ENCODE results near the gene OR6B1. TPM values are rescaled to one million over a fixed set of nuclear protein-coding genes. Genes with fewer than 3 reads are reported as not detected.
A peak's percentile ranks its signal among the peaks of the same experiment; 100 is the strongest.
"Not testable (repeated sequence)": the region's sequence is repeated elsewhere in the genome, so short reads cannot be mapped to it uniquely, and the experiment has no call there.

The OR6B1 gene
- total RNA-seq, 1 experiment from 2014 or later: not detected

GRCh38 chr7:144009361-144009760 lies 9.2 kb downstream of the OR6B1 start:
- intact Hi-C loops (cut with micrococcal nuclease): loop anchor here (5.0 kb wide), 1 partner anchor 52 kb away; no protein-coding TSS in a partner anchor

GRCh38 chr7:144010061-144010460 lies 9.9 kb downstream of the OR6B1 start:
- H3K9me3 Mint-ChIP-seq (ENCODE audit: unreplicated experiment); H3K4me3 Mint-ChIP-seq (ENCODE audit: unreplicated experiment); intact Hi-C loops (cut with micrococcal nuclease); H3K36me3 Mint-ChIP-seq (ENCODE audit: insufficient read depth, unreplicated experiment); POLR2A ChIA-PET; CTCF ChIA-PET; H3K4me1 Mint-ChIP-seq (ENCODE audit: insufficient read depth, unreplicated experiment); BruUV-seq (replicated peaks); H3K27ac Mint-ChIP-seq (ENCODE audit: low read depth, unreplicated experiment); H3K27me3 Mint-ChIP-seq (ENCODE audit: insufficient read depth, unreplicated experiment); DNase-seq (ENCODE audit: unreplicated experiment): not testable (repeated sequence)

More at GRCh38 chr7:144009361-144009760, 9.2 kb downstream of the OR6B1 start:
- Mint-ChIP-seq H3K27me3 (ENCODE audit: insufficient read depth, unreplicated experiment) (no peaks in the 10 kb centered on the region), H3K9me3 (ENCODE audit: unreplicated experiment) (no peaks in the 10 kb centered on the region), H3K36me3 (ENCODE audit: insufficient read depth, unreplicated experiment) (peaks cover 6% of the 10 kb centered on the region), H3K4me1 (ENCODE audit: insufficient read depth, unreplicated experiment) (no peaks in the 10 kb centered on the region), H3K27ac (ENCODE audit: low read depth, unreplicated experiment) (no peak overlapping the region), H3K4me3 (ENCODE audit: unreplicated experiment) (no peak overlapping the region)
- ChIA-PET CTCF (no interaction called here), POLR2A (no interaction called here)
- no peak for TF ChIP-seq CTCF (IDR thresholded peaks at IDR 0.05; ENCODE audit: unreplicated experiment)
- BruUV-seq (replicated peaks): no TSS peak
- DNase-seq (ENCODE audit: unreplicated experiment): no peak

- POLR2A ChIA-PET; H3K4me1 Mint-ChIP-seq (ENCODE audit: insufficient read depth, unreplicated experiment); DNase-seq (ENCODE audit: unreplicated experiment); H3K4me3 Mint-ChIP-seq (ENCODE audit: unreplicated experiment); H3K9me3 Mint-ChIP-seq (ENCODE audit: unreplicated experiment); BruUV-seq (replicated peaks); H3K36me3 Mint-ChIP-seq (ENCODE audit: insufficient read depth, unreplicated experiment); H3K27ac Mint-ChIP-seq (ENCODE audit: low read depth, unreplicated experiment); H3K27me3 Mint-ChIP-seq (ENCODE audit: insufficient read depth, unreplicated experiment); intact Hi-C loops (cut with micrococcal nuclease): not testable (repeated sequence)
- CTCF ChIA-PET: interaction anchor here (0.6 kb wide), 1 partner anchor 700 kb away, joined by 4 read pairs; no protein-coding TSS in a partner anchor
Measured at GRCh38 chr7:144010821-144011220, 10.7 kb downstream of the OR6B1 start.

- peak; percentile 34 for TF ChIP-seq CTCF (IDR thresholded peaks at IDR 0.05; ENCODE audit: unreplicated experiment)
- no peaks in the 10 kb centered on the region for H3K27me3 Mint-ChIP-seq (ENCODE audit: insufficient read depth, unreplicated experiment)
- ChIA-PET CTCF (interaction anchor here (0.6 to 1.9 kb wide), 13 partner anchors 8 to 700 kb away, joined by 3 to 19 read pairs (median 4); partner anchors contain the start of gene TCAF1), POLR2A (interaction anchor here (1.3 kb wide), 1 partner anchor 110 kb away, joined by 4 read pairs; the partner anchor contains the start of gene TCAF1)
- peaks cover 6% of the 10 kb centered on the region for H3K36me3 Mint-ChIP-seq (ENCODE audit: insufficient read depth, unreplicated experiment)
- BruUV-seq (replicated peaks): no TSS peak
- no peak for DNase-seq (ENCODE audit: unreplicated experiment)
- no peaks in the 10 kb centered on the region for H3K4me1 Mint-ChIP-seq (ENCODE audit: insufficient read depth, unreplicated experiment)
- no peak overlapping the region for H3K4me3 Mint-ChIP-seq (ENCODE audit: unreplicated experiment)
- intact Hi-C loops (cut with micrococcal nuclease): no loop called here
- no peaks in the 10 kb centered on the region for H3K9me3 Mint-ChIP-seq (ENCODE audit: unreplicated experiment)
- H3K27ac Mint-ChIP-seq (ENCODE audit: low read depth, unreplicated experiment): no peak overlapping the region
Measured at GRCh38 chr7:144011458-144012230, 11.5 kb downstream of the OR6B1 start.

- no peak overlapping the region for H3K4me3 Mint-ChIP-seq (ENCODE audit: unreplicated experiment)
- POLR2A ChIA-PET: no interaction called here
- H3K27ac Mint-ChIP-seq (ENCODE audit: low read depth, unreplicated experiment): no peak overlapping the region
- intact Hi-C loops (cut with micrococcal nuclease): loop anchor here (2.0 kb wide), 1 partner anchor 117 kb away; no protein-coding TSS in a partner anchor
- CTCF ChIA-PET: interaction anchor here (0.6 to 1.2 kb wide), 3 partner anchors 13 to 160 kb away, joined by 3 to 5 read pairs (median 5); no protein-coding TSS in a partner anchor
- no peak for DNase-seq (ENCODE audit: unreplicated experiment)
- BruUV-seq (replicated peaks): no TSS peak
- H3K4me1 Mint-ChIP-seq (ENCODE audit: insufficient read depth, unreplicated experiment): no peaks in the 10 kb centered on the region
- H3K9me3 Mint-ChIP-seq (ENCODE audit: unreplicated experiment): no peaks in the 10 kb centered on the region
- H3K27me3 Mint-ChIP-seq (ENCODE audit: insufficient read depth, unreplicated experiment): no peaks in the 10 kb centered on the region
- no peaks in the 10 kb centered on the region for H3K36me3 Mint-ChIP-seq (ENCODE audit: insufficient read depth, unreplicated experiment)
- TF ChIP-seq CTCF (IDR thresholded peaks at IDR 0.05; ENCODE audit: unreplicated experiment): no peak
Measured at GRCh38 chr7:144018065-144018464, 17.9 kb downstream of the OR6B1 start.
